D721Med (cell line): ENCODE measurements around the gene SLC7A14.

Source experiments
- DNase-seq: peaks from one replicate; pipeline ENCODE4 v3.0.0; 2011; ENCODE audit warnings: low spot score; ENCODE audit not compliant: insufficient read length
- FAIRE-seq: peaks from 2 replicates; lab custom pipeline; 2011; peaks lifted over from hg19 to GRCh38; lab: Jason Lieb, UNC
- CTCF ChIP-seq: IDR thresholded peaks from 2 replicates; pipeline ENCODE4 v1.5.1; 2012; ENCODE audit warnings: mild to moderate bottlenecking, control low read depth; ENCODE audit not compliant: insufficient read depth; ENCODE audit errors: missing control alignments

The SLC7A14 gene

GRCh38 chr3:170418422-170419398 lies 167.2 kb downstream of the SLC7A14 start, which contains the start of gene CLDN11:
Gene CLDN11, plus strand, starts transcription at chr3:170418868. Its CDS starts 199 bp downstream, at chr3:170419067.
- no peak for TF ChIP-seq CTCF
- FAIRE-seq (no peak), DNase-seq (peak; percentile 95)

GRCh38 chr3:170417090-170417489 lies 168.8 kb downstream of the SLC7A14 start:
- DNase-seq (no peak), FAIRE-seq (no peak)
- no peak for TF ChIP-seq CTCF

GRCh38 chr3:170414202-170414663 lies 171.6 kb downstream of the SLC7A14 start:
- peak; percentile 48 for FAIRE-seq
- DNase-seq: no peak
- TF ChIP-seq CTCF: peak; percentile 95

GRCh38 chr3:170413291-170413690 lies 172.6 kb downstream of the SLC7A14 start:
- no peak for TF ChIP-seq CTCF
- no peak for FAIRE-seq
- DNase-seq: no peak

- no peak for FAIRE-seq
- TF ChIP-seq CTCF: peak; percentile 77
- no peak for DNase-seq
These were observed 175.3 kb downstream of the SLC7A14 start for GRCh38 chr3:170410428-170411029.
